Brain pericyte (primary cell): ENCODE measurements around the gene MOXD1.
A peak's percentile ranks its signal among the peaks of the same experiment; 100 is the strongest.
"Not testable (repeated sequence)": the region's sequence is repeated elsewhere in the genome, so short reads cannot be mapped to it uniquely, and the experiment has no call there.

ENCODE experiments used
- DNase-seq: peaks from one replicate; pipeline ENCODE4 v3.0.0-alpha.2; 2012; ENCODE audit warnings: low read depth, low spot score

The MOXD1 gene

DNA sequence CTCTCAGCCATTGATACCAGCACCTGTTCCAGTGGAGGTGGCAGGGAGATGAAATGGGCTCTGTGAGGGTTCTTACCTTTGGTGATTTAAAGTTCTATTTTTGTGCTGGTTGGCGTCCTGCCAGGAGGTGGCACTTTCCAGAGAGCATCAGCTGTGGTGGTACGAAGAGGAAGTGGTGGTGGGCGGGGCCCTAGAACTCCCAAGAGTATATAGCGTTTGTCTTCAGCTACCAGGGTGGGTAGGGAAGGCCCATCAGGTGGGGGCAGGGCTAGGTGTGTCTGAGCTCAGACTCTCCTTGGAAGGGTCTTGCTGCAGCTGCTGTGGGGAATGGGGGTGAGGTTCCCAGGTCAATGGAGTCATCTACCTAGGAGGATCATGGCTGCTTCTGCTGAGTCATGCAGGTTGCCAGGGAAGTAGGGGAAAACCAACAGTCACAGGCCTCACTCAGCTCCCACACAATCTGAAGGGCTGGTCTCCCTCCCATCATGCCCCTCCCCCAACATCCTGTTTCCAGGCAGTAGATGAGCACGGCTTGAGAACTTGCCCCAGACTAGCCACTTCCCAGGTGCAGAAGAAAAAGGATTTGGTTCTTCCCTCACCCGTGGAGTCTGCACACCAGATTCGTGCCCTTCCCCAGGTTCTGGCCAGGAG lies 46.6 kb downstream of the MOXD1 start:
- no peak for DNase-seq

DNA sequence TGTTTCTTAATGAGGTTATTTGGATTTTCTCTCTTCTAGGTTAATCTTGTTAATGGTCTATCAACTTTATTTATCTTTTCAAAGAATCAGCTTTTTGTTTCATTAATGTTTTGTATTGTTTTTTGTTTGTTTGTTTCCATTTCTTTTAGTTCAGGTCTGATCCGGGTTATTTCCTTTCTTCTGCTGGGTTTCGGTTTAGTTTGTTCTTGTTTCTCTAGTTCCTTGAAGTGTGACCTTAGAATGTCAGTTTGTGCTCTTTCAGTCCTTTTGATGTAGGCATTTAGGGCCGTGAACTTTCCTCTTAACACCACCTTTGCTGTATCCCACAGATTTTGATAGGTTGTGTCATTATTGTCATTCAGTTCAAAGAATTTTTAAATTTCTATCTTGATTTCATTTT lies 49.3 kb downstream of the MOXD1 start:
- not testable (repeated sequence) for DNase-seq

DNA sequence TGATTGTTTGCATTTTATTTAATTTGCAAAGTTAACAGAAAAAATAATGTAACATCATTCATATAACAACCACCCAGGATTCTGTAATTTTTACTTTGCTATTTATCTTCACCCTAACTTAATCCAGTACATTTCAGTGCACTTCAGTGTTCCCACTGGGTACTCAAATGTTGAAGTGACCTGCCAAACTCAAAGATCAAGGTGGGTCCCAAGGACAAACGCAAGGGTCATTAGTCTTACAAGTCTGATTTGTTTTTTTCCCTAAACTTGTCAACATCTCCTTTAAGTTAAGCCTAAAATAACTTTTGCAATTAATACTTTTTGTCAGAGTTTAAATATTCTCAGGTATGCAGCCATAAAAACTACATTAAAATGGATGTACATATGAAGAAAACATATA lies 53.0 kb downstream of the MOXD1 start:
- no peak for DNase-seq

DNA sequence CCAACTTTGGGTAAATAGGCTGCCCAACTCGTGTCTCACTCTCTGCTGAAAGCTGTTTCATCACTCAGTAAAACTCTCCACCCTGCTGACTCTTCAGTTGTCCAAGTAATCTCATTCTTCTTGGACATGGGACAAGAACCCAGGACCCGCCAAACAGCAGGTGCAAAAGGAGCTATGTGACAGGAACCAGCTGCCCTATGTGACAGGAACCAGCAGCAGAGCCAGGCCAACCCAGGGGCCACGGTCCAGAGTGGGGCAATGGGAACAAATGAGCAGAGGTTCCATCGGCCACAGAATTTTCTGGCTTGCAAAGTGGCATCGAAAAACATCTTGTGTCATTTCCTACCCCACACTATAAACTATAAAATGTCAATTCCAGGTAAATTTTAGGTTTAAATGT lies 56.5 kb downstream of the MOXD1 start:
- no peak for DNase-seq

DNA sequence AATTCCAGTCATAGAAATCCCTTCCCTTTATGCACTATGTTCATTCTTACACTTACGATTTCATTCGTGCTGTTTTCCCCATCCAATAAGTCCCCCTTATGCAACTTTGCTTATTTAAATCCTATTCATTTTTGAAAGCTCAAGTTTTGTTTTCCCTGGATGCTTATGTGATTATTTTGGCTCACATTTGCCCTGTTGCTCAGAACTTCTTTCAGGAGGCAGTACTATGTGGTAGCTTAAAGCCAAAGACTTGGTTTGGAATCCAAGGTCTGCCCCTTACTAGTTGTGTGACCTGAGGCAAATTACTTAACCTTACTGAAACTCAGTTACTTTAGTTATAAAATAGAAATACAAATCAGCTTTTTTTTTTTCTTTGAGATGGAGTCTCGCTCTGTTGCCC lies 59.6 kb downstream of the MOXD1 start:
- peak; percentile 37 for DNase-seq

DNA sequence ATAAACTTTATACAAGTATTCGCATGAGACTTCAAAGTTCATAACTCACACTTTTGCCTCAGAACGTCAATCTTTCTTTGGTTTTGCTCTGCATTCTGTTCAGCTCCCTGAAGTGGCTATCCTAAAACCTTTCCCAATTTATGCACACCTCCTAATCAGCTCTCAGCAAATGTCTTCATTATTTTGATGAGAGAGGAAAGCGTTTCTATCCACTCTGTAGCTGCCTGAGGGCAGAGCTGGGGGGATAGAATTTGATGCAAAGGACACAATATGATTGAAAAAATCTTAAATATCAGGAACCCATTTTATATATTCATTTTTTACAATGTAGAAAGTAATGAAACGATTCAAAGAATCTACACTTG lies 66.8 kb downstream of the MOXD1 start:
- DNase-seq: no peak

DNA sequence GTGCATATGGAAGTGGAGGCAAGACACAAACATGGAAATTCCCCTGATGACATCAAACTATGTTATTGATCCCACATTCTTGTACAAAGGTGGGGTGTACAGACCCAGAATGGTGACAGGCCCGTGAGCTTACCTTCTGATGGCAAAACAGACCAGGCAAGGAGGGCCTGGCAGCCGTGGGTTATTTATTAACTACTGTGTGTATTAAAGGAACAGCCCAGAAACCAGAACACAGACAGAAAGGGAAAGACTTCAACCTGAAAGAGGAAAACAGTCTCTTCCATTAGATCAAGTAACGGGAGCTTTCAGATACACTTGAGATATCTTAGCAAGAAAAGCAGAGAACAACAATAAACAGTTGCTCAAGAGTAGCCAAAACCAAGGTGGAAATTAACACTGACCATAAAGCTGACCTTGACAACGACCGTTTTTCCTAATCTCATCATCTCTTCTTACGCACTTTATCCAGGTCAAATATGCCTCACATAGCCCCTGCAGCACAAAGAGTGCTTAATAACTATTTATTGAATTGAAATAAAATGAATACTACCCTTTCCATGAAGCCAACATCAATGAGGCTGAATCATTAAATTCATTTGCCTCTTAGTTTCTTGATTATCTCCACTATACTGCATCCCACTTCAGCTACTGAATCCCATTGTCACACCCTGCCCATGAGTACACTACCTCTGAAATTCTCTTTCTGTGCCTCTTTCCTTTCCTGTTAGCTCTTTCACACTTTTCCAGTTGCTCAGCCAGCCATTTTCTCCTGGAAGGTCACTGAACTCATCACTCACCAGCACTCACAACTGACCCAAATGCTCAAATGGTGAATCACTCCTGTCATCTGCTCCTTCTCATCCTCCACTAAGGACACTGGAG lies 67.4 kb downstream of the MOXD1 start:
- DNase-seq: no peak

DNA sequence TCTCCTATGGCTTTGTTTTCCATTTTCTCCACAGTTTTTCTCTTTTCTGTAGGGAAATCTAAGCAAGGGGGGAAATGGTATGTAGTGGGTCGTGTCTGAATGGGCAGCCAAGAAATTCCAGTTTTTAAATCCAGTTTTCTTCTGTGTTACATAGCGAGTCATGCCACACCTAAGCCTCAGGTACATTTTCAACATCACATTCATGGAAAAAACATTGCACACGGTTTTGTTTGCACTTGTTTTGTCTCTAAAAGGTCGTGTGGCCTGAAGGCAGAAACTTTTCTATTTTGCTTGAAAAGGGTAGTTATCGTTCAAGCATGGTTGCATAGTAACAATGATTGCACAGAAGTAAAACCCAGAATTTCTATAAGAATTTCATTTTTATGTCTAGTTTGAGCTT lies 70.5 kb downstream of the MOXD1 start:
- DNase-seq: no peak

DNA sequence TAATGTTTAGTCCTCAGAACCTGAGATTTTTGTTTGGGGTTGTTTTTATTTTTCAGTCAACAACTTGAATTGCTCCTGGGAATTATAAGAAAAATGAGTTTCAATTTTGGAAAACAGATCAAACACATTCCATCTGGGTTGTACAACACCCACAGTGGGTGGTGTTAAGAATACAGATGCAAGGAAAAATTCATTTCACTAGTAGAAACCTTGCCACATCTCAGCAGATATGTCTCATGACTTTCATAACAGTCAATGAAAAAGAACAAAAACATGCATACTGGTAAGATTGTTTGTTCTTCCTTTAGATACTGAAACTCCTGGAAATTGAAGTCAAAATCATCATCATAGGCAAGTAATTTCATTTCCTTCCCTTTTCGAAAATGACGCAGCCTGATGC lies 78.9 kb downstream of the MOXD1 start:
- no peak for DNase-seq

DNA sequence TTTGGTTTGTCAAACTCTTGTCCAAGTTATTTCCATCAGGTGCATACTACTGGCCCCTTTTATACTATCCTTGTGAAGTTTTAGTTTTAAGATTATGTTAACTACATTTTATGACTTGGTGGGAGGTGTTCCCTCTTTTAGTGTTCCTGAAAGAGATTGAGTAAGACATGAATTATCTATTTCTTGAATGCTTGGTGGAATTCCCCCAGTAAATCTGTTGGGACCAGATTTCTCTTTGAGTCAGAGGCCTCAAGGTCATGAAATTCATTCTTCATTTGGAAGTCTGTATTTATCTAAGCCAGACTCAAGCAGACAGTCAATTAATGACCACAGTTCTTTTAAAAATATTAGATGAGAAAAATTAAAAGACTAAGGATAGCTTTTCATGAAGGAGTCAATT lies 81.3 kb downstream of the MOXD1 start:
- DNase-seq: no peak

DNA sequence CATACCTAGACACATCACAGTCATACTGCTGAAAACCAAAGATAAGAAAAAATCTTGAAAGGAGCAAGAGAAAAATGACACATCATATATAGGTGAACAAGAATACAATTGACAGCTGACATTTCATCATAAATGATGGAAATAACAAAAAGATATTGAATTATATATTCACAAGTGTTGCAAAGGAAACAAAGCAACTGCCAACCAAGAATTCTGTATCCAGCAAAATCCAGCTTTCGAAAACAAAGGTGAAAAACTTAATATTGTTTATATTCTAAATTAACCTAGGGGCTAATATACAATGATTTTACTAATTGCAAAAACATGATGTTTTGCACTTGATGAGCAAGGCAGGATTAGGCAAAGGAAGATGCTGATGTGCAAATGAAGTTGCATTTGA lies 84.3 kb downstream of the MOXD1 start:
- DNase-seq: no peak

DNA sequence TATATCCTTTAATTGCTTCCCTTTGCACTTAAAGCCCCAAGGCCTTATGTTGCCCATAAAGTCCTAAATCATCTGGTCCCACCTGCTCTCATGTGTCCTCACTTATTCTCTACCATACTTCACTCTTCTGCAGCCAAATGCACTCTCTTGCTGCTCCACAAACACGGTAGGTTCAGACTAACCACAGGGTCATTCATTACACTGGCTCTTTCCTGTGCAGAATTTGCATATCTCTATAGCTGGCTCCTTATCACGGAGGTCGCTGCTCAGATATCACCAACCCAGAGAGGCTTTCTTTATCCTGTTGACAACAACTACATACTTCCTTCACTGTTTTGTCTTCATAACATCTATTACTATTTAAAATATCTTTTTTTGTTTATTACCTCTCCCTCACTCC lies 86.8 kb downstream of the MOXD1 start:
- no peak for DNase-seq

DNA sequence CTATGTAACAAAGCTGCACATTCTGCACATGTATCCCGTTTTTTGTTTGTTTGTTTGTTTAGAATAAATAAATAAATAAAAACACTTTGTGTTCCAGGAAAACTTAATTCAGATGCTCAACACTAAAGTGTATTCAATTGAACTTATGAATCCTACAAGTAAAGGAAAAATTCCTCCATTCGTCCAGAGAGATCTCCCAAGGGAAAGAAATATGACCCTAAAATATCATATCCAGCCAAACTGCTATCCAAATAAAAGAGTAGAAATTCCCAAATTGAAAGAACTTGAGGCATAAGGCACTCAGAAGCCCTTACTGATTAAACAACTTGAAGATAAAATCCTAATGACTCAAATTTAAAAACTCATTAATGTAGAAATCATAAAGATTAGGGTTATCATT lies 90.4 kb downstream of the MOXD1 start:
- no peak for DNase-seq

DNA sequence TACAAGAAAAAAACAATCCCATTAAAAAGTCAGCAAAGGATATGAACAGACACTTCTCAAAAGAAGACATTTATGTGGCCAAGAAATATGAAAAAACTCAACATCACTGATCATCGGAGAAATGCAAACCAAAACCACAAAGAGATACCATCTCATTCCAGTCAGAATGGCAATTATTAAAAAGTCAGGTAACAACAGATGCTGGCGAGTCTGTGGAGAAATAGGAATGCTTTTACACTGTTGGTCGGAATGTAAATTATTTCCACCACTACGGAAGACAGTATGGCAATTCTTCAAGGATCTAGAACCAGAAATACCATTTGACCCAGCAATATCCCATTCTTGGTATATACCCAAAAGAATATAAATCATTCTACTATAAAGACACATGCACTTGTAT lies 91.1 kb downstream of the MOXD1 start:
- not testable (repeated sequence) for DNase-seq

DNA sequence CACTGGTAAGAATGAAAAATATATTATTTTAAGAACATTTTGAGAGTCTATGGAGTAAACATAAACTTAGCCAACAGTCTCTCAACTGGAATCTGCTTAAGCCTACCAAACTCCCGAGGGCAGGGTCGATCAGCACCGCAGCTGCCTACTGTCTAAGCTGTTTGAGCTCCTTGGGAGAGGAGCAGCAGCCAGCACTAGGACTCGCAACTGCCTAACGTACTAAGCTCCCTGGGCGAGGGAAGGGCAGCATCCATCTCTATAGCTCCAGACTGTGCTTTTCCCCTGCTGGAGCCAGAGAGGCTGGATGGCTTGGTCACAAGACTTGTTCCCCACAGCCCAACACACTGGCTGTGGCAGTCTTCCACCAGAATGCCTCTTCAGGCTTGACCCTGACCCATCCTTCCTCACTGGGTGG lies 96.4 kb downstream of the MOXD1 start:
- DNase-seq: no peak

DNA sequence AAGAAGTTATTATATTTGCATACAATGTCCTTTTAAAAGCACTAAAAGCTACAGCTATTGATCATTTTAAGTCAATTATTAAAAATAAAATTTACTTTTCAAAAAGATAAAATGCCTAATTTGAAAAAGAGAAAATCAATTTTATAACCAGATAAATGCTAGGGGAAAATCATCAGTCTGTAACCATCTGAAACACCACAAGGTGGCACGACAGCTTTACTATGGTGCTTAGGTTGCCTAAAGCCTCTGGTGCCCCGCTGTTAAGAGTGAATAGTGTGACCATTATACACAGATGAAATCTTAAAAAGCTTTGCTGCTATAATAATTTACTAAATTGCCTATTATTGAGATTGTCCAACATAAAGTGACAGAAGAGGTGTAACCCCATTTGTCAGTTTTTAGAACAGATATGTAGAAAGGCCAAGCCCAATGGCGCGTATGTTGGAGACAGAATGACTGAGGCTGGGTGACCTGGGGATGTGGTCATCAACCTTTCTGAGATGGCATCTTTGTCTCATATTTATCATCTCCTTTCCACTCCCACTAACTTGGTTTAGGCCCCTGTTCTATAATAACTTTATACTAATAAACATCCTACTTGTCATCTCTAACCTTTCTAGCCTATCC lies 100.8 kb downstream of the MOXD1 start:
- DNase-seq: no peak

DNA sequence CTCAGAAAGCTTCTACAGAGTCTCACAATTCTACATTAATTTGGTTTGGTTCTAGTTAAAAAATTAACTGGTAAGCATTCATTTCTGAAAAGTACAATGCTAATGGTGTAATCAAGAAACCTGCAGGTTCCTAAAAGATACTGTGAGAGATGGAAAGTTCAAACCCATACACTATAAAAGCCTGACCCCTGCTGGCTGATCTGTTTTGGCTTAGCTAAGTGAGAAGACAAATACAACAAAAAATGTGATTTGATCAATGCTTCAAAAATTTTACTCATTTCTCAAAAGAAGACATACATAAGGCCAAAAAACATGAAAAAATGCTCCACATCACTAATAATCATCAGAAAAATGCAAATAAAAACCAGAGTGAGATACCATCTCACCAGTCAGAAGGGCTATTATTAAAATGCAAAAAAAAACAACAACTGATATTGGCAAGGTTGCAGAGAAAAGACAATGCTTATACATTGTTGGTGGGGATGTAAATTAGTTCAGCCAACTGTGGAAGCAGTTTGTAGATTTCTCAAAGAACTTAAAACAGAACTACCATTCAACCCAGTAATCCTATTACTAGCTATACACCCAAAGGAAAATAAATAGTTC lies 102.8 kb downstream of the MOXD1 start:
- no peak for DNase-seq

DNA sequence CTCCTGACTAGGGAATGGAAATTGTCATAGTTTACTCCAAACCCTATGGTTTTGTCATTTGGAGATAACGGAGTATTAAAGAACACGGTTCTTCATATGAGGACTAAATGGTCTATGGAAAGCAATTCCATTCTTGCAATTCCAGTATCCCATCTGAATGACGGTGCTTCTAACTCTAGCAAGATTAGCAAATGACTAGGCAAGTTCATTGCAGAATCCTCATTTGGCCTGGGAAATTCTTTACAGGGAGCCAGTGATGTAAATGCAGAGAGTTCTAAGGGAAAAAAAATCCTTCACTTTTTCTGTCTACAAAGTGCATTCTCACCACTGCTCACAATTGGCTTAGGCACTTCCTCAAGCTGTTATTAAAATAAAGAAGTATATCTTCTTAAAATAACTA lies 111.5 kb downstream of the MOXD1 start:
- DNase-seq: no peak

DNA sequence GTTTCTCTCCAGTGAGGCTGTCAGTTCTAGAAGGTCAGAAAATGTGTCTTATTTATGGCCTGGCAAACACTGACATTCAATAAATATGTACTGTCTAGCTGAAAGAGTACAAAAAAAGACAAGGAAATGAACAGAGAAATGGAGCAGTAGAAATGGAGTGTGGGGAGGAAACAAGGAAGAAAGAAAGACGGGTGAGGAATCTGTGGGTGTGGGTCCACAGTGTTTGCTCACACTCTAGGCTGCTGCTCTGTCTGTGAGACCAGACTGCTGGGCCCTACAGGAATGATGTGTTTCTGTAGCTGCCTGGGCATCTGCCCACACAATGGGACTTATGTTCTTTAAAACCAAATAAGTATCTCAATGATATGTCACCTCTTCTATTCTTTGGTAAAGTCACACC lies 114.2 kb downstream of the MOXD1 start:
- DNase-seq: no peak

DNA sequence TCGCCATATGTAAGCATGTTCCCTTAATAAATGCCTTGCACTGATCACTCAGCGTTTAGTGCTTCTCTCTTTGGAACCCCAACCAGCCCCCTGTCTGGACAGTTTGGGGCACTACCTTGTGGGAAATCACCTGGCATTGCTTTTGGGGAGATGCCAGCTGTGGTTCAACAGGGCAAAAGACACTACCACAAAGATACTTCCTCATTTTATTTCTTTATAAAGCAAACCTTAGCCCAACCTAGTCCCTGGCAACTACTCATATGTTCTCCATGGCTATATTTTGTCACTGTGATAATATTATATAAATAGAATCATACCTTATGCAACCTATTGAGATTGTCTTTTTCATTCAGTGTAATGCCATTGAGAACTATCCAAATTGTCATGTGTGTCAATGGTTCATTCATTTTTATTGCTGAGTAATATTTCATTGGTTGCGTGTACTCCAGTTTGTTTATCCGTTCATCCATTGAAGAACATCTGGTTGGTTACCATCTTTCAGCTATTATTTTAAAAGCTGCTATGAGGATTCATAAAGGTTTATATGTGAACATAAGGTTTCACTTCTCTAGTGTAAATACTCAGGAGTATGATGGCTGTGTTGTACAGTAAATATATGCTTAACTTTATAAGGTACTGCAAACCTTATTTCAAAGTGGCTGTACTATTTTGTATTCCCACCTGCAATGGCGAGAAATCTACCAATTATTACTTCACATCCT lies 114.8 kb downstream of the MOXD1 start:
- DNase-seq: no peak

DNA sequence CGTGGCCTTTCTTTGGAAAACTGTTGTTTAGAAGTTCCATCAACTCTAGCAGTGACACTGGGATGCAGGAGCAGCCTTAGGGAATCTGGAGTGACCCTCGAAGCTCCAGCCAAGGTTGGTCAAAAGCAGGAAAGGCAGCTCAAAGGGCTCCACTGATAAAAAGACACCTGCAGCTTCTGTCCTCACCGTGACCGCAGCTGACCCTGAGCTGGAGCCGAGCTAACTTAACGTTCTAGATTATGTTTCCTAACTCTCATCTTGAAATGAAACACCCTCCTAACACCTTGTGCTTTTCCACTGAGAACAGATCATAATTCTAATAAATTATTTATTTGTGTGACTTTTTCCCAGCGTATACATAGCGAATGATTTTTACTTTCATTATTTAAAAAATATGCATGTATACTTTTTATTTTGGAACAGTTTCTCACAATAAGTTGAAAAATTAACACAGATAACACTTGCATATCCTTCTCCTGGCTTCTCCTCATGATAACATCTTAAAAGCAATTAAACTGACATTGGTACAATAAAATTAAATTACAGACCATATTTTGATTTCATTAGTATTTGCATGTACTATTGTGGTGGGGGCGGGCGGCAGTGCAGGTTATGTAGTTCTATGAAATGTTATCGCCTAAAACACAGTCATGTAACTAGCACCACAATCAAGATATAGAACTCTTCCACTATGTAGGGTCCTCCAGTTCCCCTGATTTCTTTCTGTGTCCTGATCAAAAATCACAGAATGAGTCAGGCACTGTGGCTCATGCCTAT lies 116.1 kb downstream of the MOXD1 start:
- DNase-seq: no peak
